ENCODE measurements around the gene ADGRD1. TPM values are rescaled to one million over a fixed set of nuclear protein-coding genes. Genes with fewer than 3 reads are reported as not detected.

ADGRD1 gene
- polyA plus RNA-seq, 1 experiment: 68.5 TPM

DNA sequence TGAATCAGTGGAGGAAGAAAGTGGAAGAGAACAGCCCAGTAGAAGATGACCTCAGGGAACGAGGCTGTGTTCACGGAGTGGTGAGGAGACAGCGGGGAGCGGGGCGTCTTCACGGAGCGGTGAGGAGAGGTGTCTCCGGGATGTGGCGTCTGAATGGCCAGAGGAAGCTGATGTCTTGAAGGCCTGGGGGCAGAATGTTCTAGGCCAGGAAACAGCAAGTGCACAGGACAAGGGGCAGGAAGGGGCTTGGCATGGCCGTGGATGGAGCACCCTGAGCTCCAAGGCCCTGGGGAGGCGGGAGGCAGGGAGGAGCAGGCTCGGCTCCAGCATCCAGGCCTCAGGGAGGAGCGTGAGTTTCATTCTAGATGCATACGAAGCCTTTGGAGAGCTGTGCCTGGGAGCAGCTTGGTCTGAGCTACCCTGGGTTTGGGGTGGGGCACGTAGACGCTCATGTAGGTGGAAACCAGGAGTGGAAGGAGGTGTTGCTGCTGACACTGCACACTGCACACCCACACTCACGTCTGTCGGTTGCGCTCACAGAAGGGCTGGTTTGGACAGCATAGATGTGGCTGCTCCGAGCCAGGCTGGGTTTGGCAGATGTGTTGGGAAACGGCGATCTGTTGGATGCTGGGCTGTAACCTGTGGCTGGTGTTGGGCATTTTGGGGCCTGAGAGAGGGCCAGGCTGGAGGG lies 131.6 kb downstream of the ADGRD1 start:
- Histone ChIP-seq H3K4me3 (ENCODE audit: low read depth, low read length) (no peak overlapping the region), H3K36me3 (ENCODE audit: control insufficient read depth, insufficient read depth, low read length) (peaks cover 3% of the 10 kb centered on the region), H3K27me3 (ENCODE audit: control insufficient read depth, insufficient read depth, low read length) (no peaks in the 10 kb centered on the region)
- POLR2A ChIA-PET: interaction anchor here (0.6 kb wide), 1 partner anchor 719 kb away, joined by 3 read pairs; no protein-coding TSS in a partner anchor
- CTCF ChIA-PET: interaction anchor here (1.3 kb wide), 1 partner anchor 19 kb away, joined by 3 read pairs; no protein-coding TSS in a partner anchor
- no peak for TF ChIP-seq CTCF (IDR thresholded peaks at IDR 0.05; ENCODE audit: insufficient read depth, low read depth, low read length)
- DNase-seq (ENCODE audit: low read depth): no peak

DNA sequence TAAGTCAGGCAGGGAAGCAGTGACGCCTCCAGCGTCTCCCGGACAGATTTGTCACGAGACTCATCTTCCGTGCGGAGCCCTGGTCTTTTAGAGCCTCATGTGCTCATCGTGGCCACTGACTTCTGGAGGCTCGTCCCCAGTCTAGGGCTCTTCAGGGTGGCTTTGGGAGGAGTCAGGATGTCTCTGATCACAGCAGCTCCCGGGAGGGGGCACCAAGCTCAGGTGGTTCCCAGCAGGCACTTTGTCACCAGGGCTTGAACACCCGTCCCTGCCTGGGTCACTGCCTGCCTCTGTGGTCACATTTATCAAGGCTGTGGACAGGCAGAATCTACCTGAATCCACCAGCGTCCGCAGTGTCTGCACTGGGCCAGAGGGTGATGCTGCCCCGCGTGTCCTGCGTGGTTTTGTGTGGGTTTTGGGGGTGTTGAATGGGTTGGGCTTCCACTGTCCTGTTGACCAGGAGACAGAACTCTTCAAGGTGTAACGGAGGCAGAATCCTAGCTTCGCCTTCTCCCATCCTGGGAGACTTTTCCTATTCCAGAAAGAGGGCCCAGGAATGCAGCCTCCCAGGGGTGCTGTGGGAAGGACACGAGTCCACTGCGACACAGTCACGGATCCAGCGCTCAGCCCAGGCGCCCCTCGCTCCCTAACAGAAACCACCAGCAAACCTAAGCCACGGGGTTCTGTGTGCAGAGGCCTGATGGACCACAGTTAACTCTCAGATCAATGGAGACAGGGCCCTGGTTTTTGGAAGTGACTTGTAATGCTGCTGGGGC lies 132.3 kb downstream of the ADGRD1 start:
- POLR2A ChIA-PET: no interaction called here

DNA sequence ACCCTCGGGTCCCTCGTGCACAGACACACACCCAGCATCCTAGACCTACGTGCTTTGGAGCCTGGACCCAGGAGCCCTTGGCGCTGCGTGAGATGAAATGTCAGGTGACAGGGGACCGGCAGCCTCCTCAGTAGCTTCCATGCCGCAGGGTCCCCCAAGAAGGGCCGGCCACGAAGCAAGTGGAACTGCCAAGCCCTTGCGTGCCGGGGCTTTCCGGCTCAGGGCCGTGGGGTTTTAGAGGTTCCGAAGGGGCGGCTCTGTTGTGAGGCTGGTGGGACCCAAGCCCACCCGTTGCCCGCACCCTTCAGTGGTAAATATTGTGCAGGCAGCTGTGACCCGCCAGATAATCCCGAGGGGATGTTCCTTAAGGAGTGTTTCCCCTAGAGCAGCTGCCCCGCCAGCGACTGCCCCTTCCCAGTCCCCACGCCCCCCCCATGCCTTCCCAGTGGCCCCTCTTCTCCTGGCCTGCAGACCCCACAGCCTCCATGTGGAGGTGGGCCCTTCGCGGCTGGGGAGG lies 133.7 kb downstream of the ADGRD1 start:
- H3K27me3 ChIP-seq (ENCODE audit: control insufficient read depth, insufficient read depth, low read length): no peaks in the 10 kb centered on the region
- POLR2A ChIA-PET: no interaction called here
- no peak for DNase-seq (ENCODE audit: low read depth)
- CTCF ChIA-PET: interaction anchor here (1.3 kb wide), 1 partner anchor 19 kb away, joined by 3 read pairs; no protein-coding TSS in a partner anchor
- H3K4me3 ChIP-seq (ENCODE audit: low read depth, low read length): no peak overlapping the region
- TF ChIP-seq CTCF (IDR thresholded peaks at IDR 0.05; ENCODE audit: insufficient read depth, low read depth, low read length): no peak
- peaks cover 3% of the 10 kb centered on the region for H3K36me3 ChIP-seq (ENCODE audit: control insufficient read depth, insufficient read depth, low read length)

More for the DNA sequence above, 132.3 kb downstream of the ADGRD1 start:
- DNase-seq (ENCODE audit: low read depth): no peak
- Histone ChIP-seq H3K4me3 (ENCODE audit: low read depth, low read length) (no peak overlapping the region), H3K36me3 (ENCODE audit: control insufficient read depth, insufficient read depth, low read length) (peaks cover 3% of the 10 kb centered on the region), H3K27me3 (ENCODE audit: control insufficient read depth, insufficient read depth, low read length) (no peaks in the 10 kb centered on the region)
- no peak for TF ChIP-seq CTCF (IDR thresholded peaks at IDR 0.05; ENCODE audit: insufficient read depth, low read depth, low read length)
- CTCF ChIA-PET: interaction anchor here (1.0 to 1.3 kb wide), 3 partner anchors 18 to 21 kb away, joined by 3 to 5 read pairs (median 3); no protein-coding TSS in a partner anchor

GRCh38 chr12:131087991-131088700 lies 134.4 kb downstream of the ADGRD1 start:
- Histone ChIP-seq H3K36me3 (ENCODE audit: control insufficient read depth, insufficient read depth, low read length) (peaks cover 3% of the 10 kb centered on the region), H3K4me3 (ENCODE audit: low read depth, low read length) (no peak overlapping the region), H3K27me3 (ENCODE audit: control insufficient read depth, insufficient read depth, low read length) (no peaks in the 10 kb centered on the region)
- ChIA-PET CTCF (no interaction called here), POLR2A (no interaction called here)
- DNase-seq (ENCODE audit: low read depth): no peak
- no peak for TF ChIP-seq CTCF (IDR thresholded peaks at IDR 0.05; ENCODE audit: insufficient read depth, low read depth, low read length)
